ENCODE measurements around the gene NAALADL2.

Gene NAALADL2

GRCh38 chr3:175307642-175308041 is 448.5 kb downstream of the NAALADL2 start:
- H3K27me3 ChIP-seq (ENCODE audit: control insufficient read depth, insufficient read depth, low read length), result no peaks in the 10 kb centered on the region
- H3K9me3 ChIP-seq (ENCODE audit: control insufficient read depth, insufficient read depth, low read length), result no peaks in the 10 kb centered on the region
- no peaks in the 10 kb centered on the region for H3K36me3 ChIP-seq (ENCODE audit: control insufficient read depth, insufficient read depth, low read length)
- no peak overlapping the region for H3K9ac ChIP-seq (ENCODE audit: low read depth, low read length)
- H3K4me1 ChIP-seq (ENCODE audit: control insufficient read depth, insufficient read depth, low read length), result no peaks in the 10 kb centered on the region
- no peak overlapping the region for H3K27ac ChIP-seq (ENCODE audit: low read depth, low read length)
- no peak overlapping the region for H3K4me3 ChIP-seq (ENCODE audit: low read depth, low read length)

DNA sequence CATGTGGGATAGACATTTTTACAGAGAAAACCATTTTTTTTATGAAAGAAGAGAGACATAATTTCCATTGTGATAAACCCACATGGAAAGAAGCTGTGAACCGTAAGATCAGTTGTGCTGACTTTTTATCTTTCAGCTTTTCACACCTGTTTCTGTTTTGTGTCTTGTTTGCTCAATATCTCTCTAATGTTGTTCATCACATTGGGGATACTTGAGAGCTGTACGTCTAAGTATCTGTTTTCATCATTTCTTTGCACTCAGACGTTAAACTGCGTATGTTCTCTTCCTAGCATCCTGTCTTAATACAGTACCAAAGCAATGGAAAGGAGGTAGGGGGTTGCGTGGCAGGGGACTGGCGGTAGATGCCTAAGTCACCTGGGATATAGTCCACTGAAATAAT is 449.0 kb downstream of the NAALADL2 start:
- Histone ChIP-seq H3K27me3 (ENCODE audit: control insufficient read depth, insufficient read depth, low read length) (no peaks in the 10 kb centered on the region), H3K27ac (ENCODE audit: low read depth, low read length) (no peak overlapping the region), H3K4me1 (ENCODE audit: control insufficient read depth, insufficient read depth, low read length) (no peaks in the 10 kb centered on the region), H3K4me3 (ENCODE audit: low read depth, low read length) (no peak overlapping the region), H3K9ac (ENCODE audit: low read depth, low read length) (no peak overlapping the region), H3K9me3 (ENCODE audit: control insufficient read depth, insufficient read depth, low read length) (no peaks in the 10 kb centered on the region), H3K36me3 (ENCODE audit: control insufficient read depth, insufficient read depth, low read length) (no peaks in the 10 kb centered on the region)

GRCh38 chr3:175310046-175310445 is 450.9 kb downstream of the NAALADL2 start:
- H3K9me3 ChIP-seq (ENCODE audit: control insufficient read depth, insufficient read depth, low read length), result no peaks in the 10 kb centered on the region
- H3K9ac ChIP-seq (ENCODE audit: low read depth, low read length), result no peak overlapping the region
- no peak overlapping the region for H3K27ac ChIP-seq (ENCODE audit: low read depth, low read length)
- H3K27me3 ChIP-seq (ENCODE audit: control insufficient read depth, insufficient read depth, low read length), result no peaks in the 10 kb centered on the region
- H3K4me1 ChIP-seq (ENCODE audit: control insufficient read depth, insufficient read depth, low read length), result no peaks in the 10 kb centered on the region
- no peaks in the 10 kb centered on the region for H3K36me3 ChIP-seq (ENCODE audit: control insufficient read depth, insufficient read depth, low read length)
- H3K4me3 ChIP-seq (ENCODE audit: low read depth, low read length), result no peak overlapping the region

GRCh38 chr3:175311404-175311803 is 452.3 kb downstream of the NAALADL2 start:
- H3K36me3 ChIP-seq (ENCODE audit: control insufficient read depth, insufficient read depth, low read length), result no peaks in the 10 kb centered on the region
- H3K4me3 ChIP-seq (ENCODE audit: low read depth, low read length), result no peak overlapping the region
- no peaks in the 10 kb centered on the region for H3K4me1 ChIP-seq (ENCODE audit: control insufficient read depth, insufficient read depth, low read length)
- H3K27ac ChIP-seq (ENCODE audit: low read depth, low read length), result no peak overlapping the region
- no peaks in the 10 kb centered on the region for H3K27me3 ChIP-seq (ENCODE audit: control insufficient read depth, insufficient read depth, low read length)
- H3K9ac ChIP-seq (ENCODE audit: low read depth, low read length), result no peak overlapping the region
- no peaks in the 10 kb centered on the region for H3K9me3 ChIP-seq (ENCODE audit: control insufficient read depth, insufficient read depth, low read length)

GRCh38 chr3:175311946-175312345 is 452.8 kb downstream of the NAALADL2 start:
- Histone ChIP-seq H3K9ac (ENCODE audit: low read depth, low read length) (no peak overlapping the region), H3K4me1 (ENCODE audit: control insufficient read depth, insufficient read depth, low read length) (no peaks in the 10 kb centered on the region), H3K4me3 (ENCODE audit: low read depth, low read length) (no peak overlapping the region), H3K27ac (ENCODE audit: low read depth, low read length) (no peak overlapping the region), H3K27me3 (ENCODE audit: control insufficient read depth, insufficient read depth, low read length) (no peaks in the 10 kb centered on the region), H3K9me3 (ENCODE audit: control insufficient read depth, insufficient read depth, low read length) (no peaks in the 10 kb centered on the region), H3K36me3 (ENCODE audit: control insufficient read depth, insufficient read depth, low read length) (no peaks in the 10 kb centered on the region)

- no peak overlapping the region for H3K27ac ChIP-seq (ENCODE audit: low read depth, low read length)
- H3K4me1 ChIP-seq (ENCODE audit: control insufficient read depth, insufficient read depth, low read length), result no peaks in the 10 kb centered on the region
These were observed 453.7 kb downstream of the NAALADL2 start for GRCh38 chr3:175312791-175313190.

DNA sequence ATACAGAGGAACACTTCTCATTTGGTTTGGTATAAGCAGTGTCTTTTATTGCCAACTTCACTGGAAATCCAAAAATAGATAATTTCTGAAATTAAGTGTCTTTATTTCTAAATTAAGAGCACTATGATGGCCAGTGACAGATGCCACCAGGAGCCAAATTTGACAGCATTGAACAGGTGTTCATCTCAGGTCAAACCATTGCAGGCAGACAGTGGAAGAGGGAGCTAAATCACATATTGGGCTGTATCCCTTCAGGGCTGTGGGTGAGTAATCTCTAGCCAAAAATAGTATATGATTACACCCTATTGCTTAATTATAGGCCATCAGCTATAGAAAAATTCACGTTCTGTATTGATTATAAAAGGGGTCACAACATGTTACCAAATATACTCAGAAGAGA is 457.7 kb downstream of the NAALADL2 start:
- no peaks in the 10 kb centered on the region for H3K9me3 ChIP-seq (ENCODE audit: control insufficient read depth, insufficient read depth, low read length)

More at GRCh38 chr3:175312791-175313190, 453.7 kb downstream of the NAALADL2 start:
- Histone ChIP-seq H3K9me3 (ENCODE audit: control insufficient read depth, insufficient read depth, low read length) (no peaks in the 10 kb centered on the region), H3K9ac (ENCODE audit: low read depth, low read length) (no peak overlapping the region), H3K36me3 (ENCODE audit: control insufficient read depth, insufficient read depth, low read length) (no peaks in the 10 kb centered on the region), H3K4me3 (ENCODE audit: low read depth, low read length) (no peak overlapping the region), H3K27me3 (ENCODE audit: control insufficient read depth, insufficient read depth, low read length) (no peaks in the 10 kb centered on the region)

GRCh38 chr3:175325440-175325839 is 466.3 kb downstream of the NAALADL2 start:
- Histone ChIP-seq H3K36me3 (ENCODE audit: control insufficient read depth, insufficient read depth, low read length) (no peaks in the 10 kb centered on the region), H3K9ac (ENCODE audit: low read depth, low read length) (no peak overlapping the region), H3K4me1 (ENCODE audit: control insufficient read depth, insufficient read depth, low read length) (no peaks in the 10 kb centered on the region), H3K4me3 (ENCODE audit: low read depth, low read length) (no peak overlapping the region), H3K27ac (ENCODE audit: low read depth, low read length) (no peak overlapping the region), H3K27me3 (ENCODE audit: control insufficient read depth, insufficient read depth, low read length) (no peaks in the 10 kb centered on the region), H3K9me3 (ENCODE audit: control insufficient read depth, insufficient read depth, low read length) (no peaks in the 10 kb centered on the region)

More for the DNA sequence above, 457.7 kb downstream of the NAALADL2 start:
- H3K4me1 ChIP-seq (ENCODE audit: control insufficient read depth, insufficient read depth, low read length), result no peaks in the 10 kb centered on the region
- H3K36me3 ChIP-seq (ENCODE audit: control insufficient read depth, insufficient read depth, low read length), result no peaks in the 10 kb centered on the region
- H3K9ac ChIP-seq (ENCODE audit: low read depth, low read length), result no peak overlapping the region
- H3K4me3 ChIP-seq (ENCODE audit: low read depth, low read length), result no peak overlapping the region
- no peaks in the 10 kb centered on the region for H3K27me3 ChIP-seq (ENCODE audit: control insufficient read depth, insufficient read depth, low read length)
- H3K27ac ChIP-seq (ENCODE audit: low read depth, low read length), result no peak overlapping the region

DNA sequence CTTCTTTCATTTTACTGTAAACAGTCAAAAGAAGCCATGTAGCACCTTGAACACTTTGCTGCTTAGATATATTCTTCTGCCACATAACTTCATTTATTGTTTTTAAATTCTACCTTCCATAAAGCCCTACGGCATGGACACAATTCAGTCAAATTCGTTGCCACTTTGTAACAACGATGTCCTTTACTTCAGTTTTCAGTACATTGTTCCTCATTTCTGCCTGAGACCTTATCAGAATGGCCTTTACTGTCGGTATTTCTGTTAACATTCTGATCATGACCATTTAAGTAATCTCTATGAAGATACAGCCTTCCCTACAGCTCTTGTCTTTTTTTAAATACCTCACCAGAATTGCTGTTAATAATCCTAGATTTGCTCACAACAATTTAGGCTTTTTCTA is 466.9 kb downstream of the NAALADL2 start:
- Histone ChIP-seq H3K4me1 (ENCODE audit: control insufficient read depth, insufficient read depth, low read length) (no peaks in the 10 kb centered on the region), H3K9ac (ENCODE audit: low read depth, low read length) (no peak overlapping the region), H3K36me3 (ENCODE audit: control insufficient read depth, insufficient read depth, low read length) (no peaks in the 10 kb centered on the region), H3K27me3 (ENCODE audit: control insufficient read depth, insufficient read depth, low read length) (no peaks in the 10 kb centered on the region), H3K9me3 (ENCODE audit: control insufficient read depth, insufficient read depth, low read length) (no peaks in the 10 kb centered on the region), H3K4me3 (ENCODE audit: low read depth, low read length) (no peak overlapping the region), H3K27ac (ENCODE audit: low read depth, low read length) (no peak overlapping the region)

DNA sequence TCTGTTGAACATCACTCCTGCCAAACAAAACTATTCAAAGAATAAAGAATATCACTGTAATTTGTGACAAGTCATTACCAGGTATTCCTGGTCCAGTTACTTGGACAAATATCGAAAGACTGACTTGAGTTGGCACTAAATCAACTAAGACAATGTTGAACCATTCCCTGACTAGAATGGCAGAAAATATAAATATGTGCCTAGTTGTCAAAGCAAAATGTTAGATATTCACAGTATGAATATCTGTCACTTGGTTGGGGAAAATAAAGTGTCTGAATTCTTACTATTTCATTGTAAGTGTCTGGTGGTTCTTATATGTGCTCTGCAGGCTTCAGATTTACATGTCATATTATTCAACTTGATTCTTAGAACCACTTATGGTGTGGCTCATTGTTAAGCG is 470.2 kb downstream of the NAALADL2 start:
- Histone ChIP-seq H3K9ac (ENCODE audit: low read depth, low read length) (no peak overlapping the region), H3K4me3 (ENCODE audit: low read depth, low read length) (no peak overlapping the region), H3K36me3 (ENCODE audit: control insufficient read depth, insufficient read depth, low read length) (no peaks in the 10 kb centered on the region), H3K4me1 (ENCODE audit: control insufficient read depth, insufficient read depth, low read length) (no peaks in the 10 kb centered on the region), H3K27ac (ENCODE audit: low read depth, low read length) (no peak overlapping the region), H3K27me3 (ENCODE audit: control insufficient read depth, insufficient read depth, low read length) (no peaks in the 10 kb centered on the region), H3K9me3 (ENCODE audit: control insufficient read depth, insufficient read depth, low read length) (no peaks in the 10 kb centered on the region)

GRCh38 chr3:175335229-175335628 is 476.1 kb downstream of the NAALADL2 start:
- Histone ChIP-seq H3K4me1 (ENCODE audit: control insufficient read depth, insufficient read depth, low read length) (peaks cover 12% of the 10 kb centered on the region), H3K9me3 (ENCODE audit: control insufficient read depth, insufficient read depth, low read length) (no peaks in the 10 kb centered on the region), H3K27ac (ENCODE audit: low read depth, low read length) (no peak overlapping the region), H3K27me3 (ENCODE audit: control insufficient read depth, insufficient read depth, low read length) (no peaks in the 10 kb centered on the region), H3K4me3 (ENCODE audit: low read depth, low read length) (no peak overlapping the region), H3K36me3 (ENCODE audit: control insufficient read depth, insufficient read depth, low read length) (no peaks in the 10 kb centered on the region), H3K9ac (ENCODE audit: low read depth, low read length) (no peak overlapping the region)

Data from HUES48 (cell line).